Measurements from ENCODE around the gene DEPDC5.
"Not testable (repeated sequence)": the region's sequence is repeated elsewhere in the genome, so short reads cannot be mapped to it uniquely, and the experiment has no call there.

Gene DEPDC5

GRCh38 chr22:31790240-31790639 lies 36.4 kb downstream of the DEPDC5 start:
- no CpG with 5 or more reads among the region's 2 CpGs for WGBS (ENCODE audit: extremely low coverage, insufficient coverage, low lambda C conversion rate)
- Histone ChIP-seq H3K27me3 (ENCODE audit: insufficient read depth, low read length, poor library complexity) (no peaks in the 10 kb centered on the region), H2BK120ac (ENCODE audit: low read depth, low read length) (no peak overlapping the region), H3K79me1 (ENCODE audit: low read length) (no peaks in the 10 kb centered on the region), H2BK5ac (ENCODE audit: low read length) (no peak overlapping the region), H3K36me3 (ENCODE audit: control insufficient read depth, insufficient read depth, low read length) (no peaks in the 10 kb centered on the region), H3K27ac (ENCODE audit: low read depth, low read length) (no peak overlapping the region), H3K56ac (ENCODE audit: low read length) (no peak overlapping the region), H3K18ac (ENCODE audit: low read length) (no peak overlapping the region), H3K79me2 (ENCODE audit: control insufficient read depth, insufficient read depth, low read length) (no peaks in the 10 kb centered on the region), H3K4me3 (ENCODE audit: low read length) (no peak overlapping the region), H3K4me1 (ENCODE audit: control insufficient read depth, low read depth, low read length) (no peaks in the 10 kb centered on the region), H2BK15ac (replicated peaks; ENCODE audit: low read depth) (no peak overlapping the region), H3K9ac (ENCODE audit: low read length) (no peak overlapping the region), H4K5ac (ENCODE audit: low read length) (no peak overlapping the region), H3K4me2 (ENCODE audit: low read length) (no peak overlapping the region), H2AK5ac (ENCODE audit: low read length) (no peak overlapping the region), H4K8ac (ENCODE audit: low read depth, low read length) (no peak overlapping the region), H3K23ac (ENCODE audit: low read length) (no peak overlapping the region), H3K4ac (ENCODE audit: low read depth, low read length) (no peak overlapping the region)
- DNase-seq = no peak

- whole genome bisulfite sequencing (ENCODE audit: extremely low coverage, insufficient coverage, low lambda C conversion rate) = no CpG with 5 or more reads among the region's 8 CpGs
- not testable (repeated sequence) for H3K36me3 ChIP-seq (ENCODE audit: control insufficient read depth, insufficient read depth, low read length); H2BK5ac ChIP-seq (ENCODE audit: low read length); H3K18ac ChIP-seq (ENCODE audit: low read length); H4K5ac ChIP-seq (ENCODE audit: low read length); H3K27ac ChIP-seq (ENCODE audit: low read depth, low read length); H3K23ac ChIP-seq (ENCODE audit: low read length); H3K56ac ChIP-seq (ENCODE audit: low read length); H3K9ac ChIP-seq (ENCODE audit: low read length); H4K8ac ChIP-seq (ENCODE audit: low read depth, low read length); H3K4me1 ChIP-seq (ENCODE audit: control insufficient read depth, low read depth, low read length); H3K4me3 ChIP-seq (ENCODE audit: low read length); H2AK5ac ChIP-seq (ENCODE audit: low read length); H3K27me3 ChIP-seq (ENCODE audit: insufficient read depth, low read length, poor library complexity); H3K4me2 ChIP-seq (ENCODE audit: low read length); DNase-seq; H3K79me1 ChIP-seq (ENCODE audit: low read length); H2BK120ac ChIP-seq (ENCODE audit: low read depth, low read length); H3K4ac ChIP-seq (ENCODE audit: low read depth, low read length); H3K79me2 ChIP-seq (ENCODE audit: control insufficient read depth, insufficient read depth, low read length); H2BK15ac ChIP-seq (replicated peaks; ENCODE audit: low read depth)
Observed at GRCh38 chr22:31799358-31799757, 45.5 kb downstream of the DEPDC5 start.

GRCh38 chr22:31800065-31800464 lies 46.2 kb downstream of the DEPDC5 start:
- no peaks in the 10 kb centered on the region for H3K36me3 ChIP-seq (ENCODE audit: control insufficient read depth, insufficient read depth, low read length)

GRCh38 chr22:31800861-31801260 lies 47.0 kb downstream of the DEPDC5 start:
- H3K36me3 ChIP-seq (ENCODE audit: control insufficient read depth, insufficient read depth, low read length) = not testable (repeated sequence)

More at GRCh38 chr22:31800065-31800464, 46.2 kb downstream of the DEPDC5 start:
- no peaks in the 10 kb centered on the region for H3K4me1 ChIP-seq (ENCODE audit: control insufficient read depth, low read depth, low read length)
- no peak overlapping the region for H2BK15ac ChIP-seq (replicated peaks; ENCODE audit: low read depth)
- no peak overlapping the region for H2AK5ac ChIP-seq (ENCODE audit: low read length)
- H3K18ac ChIP-seq (ENCODE audit: low read length) = no peak overlapping the region
- no peak overlapping the region for H3K4me2 ChIP-seq (ENCODE audit: low read length)
- H4K8ac ChIP-seq (ENCODE audit: low read depth, low read length) = no peak overlapping the region
- no peak overlapping the region for H2BK120ac ChIP-seq (ENCODE audit: low read depth, low read length)
- no peak overlapping the region for H3K4ac ChIP-seq (ENCODE audit: low read depth, low read length)
- H3K27ac ChIP-seq (ENCODE audit: low read depth, low read length) = no peak overlapping the region
- no peak overlapping the region for H3K9ac ChIP-seq (ENCODE audit: low read length)
- H3K4me3 ChIP-seq (ENCODE audit: low read length) = no peak overlapping the region
- H2BK5ac ChIP-seq (ENCODE audit: low read length) = no peak overlapping the region
- H3K27me3 ChIP-seq (ENCODE audit: insufficient read depth, low read length, poor library complexity) = no peaks in the 10 kb centered on the region
- no peaks in the 10 kb centered on the region for H3K79me2 ChIP-seq (ENCODE audit: control insufficient read depth, insufficient read depth, low read length)
- H3K79me1 ChIP-seq (ENCODE audit: low read length) = no peaks in the 10 kb centered on the region
- H4K5ac ChIP-seq (ENCODE audit: low read length) = no peak overlapping the region
- no peak overlapping the region for H3K56ac ChIP-seq (ENCODE audit: low read length)
- DNase-seq = peak; percentile 45
- H3K23ac ChIP-seq (ENCODE audit: low read length) = no peak overlapping the region

GRCh38 chr22:31802575-31802974 lies 48.8 kb downstream of the DEPDC5 start:
- Histone ChIP-seq H3K23ac (ENCODE audit: low read length) (no peak overlapping the region), H3K36me3 (ENCODE audit: control insufficient read depth, insufficient read depth, low read length) (no peaks in the 10 kb centered on the region), H3K27ac (ENCODE audit: low read depth, low read length) (no peak overlapping the region), H3K27me3 (ENCODE audit: insufficient read depth, low read length, poor library complexity) (no peaks in the 10 kb centered on the region), H3K56ac (ENCODE audit: low read length) (no peak overlapping the region), H2BK5ac (ENCODE audit: low read length) (no peak overlapping the region), H4K8ac (ENCODE audit: low read depth, low read length) (no peak overlapping the region), H3K4me2 (ENCODE audit: low read length) (no peak overlapping the region), H4K5ac (ENCODE audit: low read length) (no peak overlapping the region), H3K4ac (ENCODE audit: low read depth, low read length) (no peak overlapping the region), H3K4me3 (ENCODE audit: low read length) (no peak overlapping the region), H3K4me1 (ENCODE audit: control insufficient read depth, low read depth, low read length) (no peaks in the 10 kb centered on the region), H3K9ac (ENCODE audit: low read length) (no peak overlapping the region), H3K79me1 (ENCODE audit: low read length) (no peaks in the 10 kb centered on the region), H2AK5ac (ENCODE audit: low read length) (no peak overlapping the region), H2BK120ac (ENCODE audit: low read depth, low read length) (no peak overlapping the region), H2BK15ac (replicated peaks; ENCODE audit: low read depth) (no peak overlapping the region), H3K79me2 (ENCODE audit: control insufficient read depth, insufficient read depth, low read length) (no peaks in the 10 kb centered on the region), H3K18ac (ENCODE audit: low read length) (no peak overlapping the region)
- WGBS (ENCODE audit: extremely low coverage, insufficient coverage, low lambda C conversion rate) = no CpG with 5 or more reads among the region's 7 CpGs
- DNase-seq = no peak

More at GRCh38 chr22:31800861-31801260, 47.0 kb downstream of the DEPDC5 start:
- not testable (repeated sequence) for H3K79me1 ChIP-seq (ENCODE audit: low read length); H3K27me3 ChIP-seq (ENCODE audit: insufficient read depth, low read length, poor library complexity); H2BK120ac ChIP-seq (ENCODE audit: low read depth, low read length); H3K56ac ChIP-seq (ENCODE audit: low read length); H2BK5ac ChIP-seq (ENCODE audit: low read length); H3K23ac ChIP-seq (ENCODE audit: low read length); H3K18ac ChIP-seq (ENCODE audit: low read length); H3K9ac ChIP-seq (ENCODE audit: low read length); H3K4me1 ChIP-seq (ENCODE audit: control insufficient read depth, low read depth, low read length); DNase-seq; H3K4me3 ChIP-seq (ENCODE audit: low read length); H3K27ac ChIP-seq (ENCODE audit: low read depth, low read length); H3K4ac ChIP-seq (ENCODE audit: low read depth, low read length); H3K79me2 ChIP-seq (ENCODE audit: control insufficient read depth, insufficient read depth, low read length); H4K8ac ChIP-seq (ENCODE audit: low read depth, low read length); H2BK15ac ChIP-seq (replicated peaks; ENCODE audit: low read depth); H4K5ac ChIP-seq (ENCODE audit: low read length); H2AK5ac ChIP-seq (ENCODE audit: low read length); H3K4me2 ChIP-seq (ENCODE audit: low read length)
- whole genome bisulfite sequencing (ENCODE audit: extremely low coverage, insufficient coverage, low lambda C conversion rate) = no CpG with 5 or more reads among the region's 6 CpGs

- Histone ChIP-seq H3K9ac (ENCODE audit: low read length) (no peak overlapping the region), H3K4me1 (ENCODE audit: control insufficient read depth, low read depth, low read length) (no peaks in the 10 kb centered on the region), H4K5ac (ENCODE audit: low read length) (no peak overlapping the region), H3K27me3 (ENCODE audit: insufficient read depth, low read length, poor library complexity) (no peaks in the 10 kb centered on the region), H4K8ac (ENCODE audit: low read depth, low read length) (no peak overlapping the region), H2BK15ac (replicated peaks; ENCODE audit: low read depth) (no peak overlapping the region), H3K27ac (ENCODE audit: low read depth, low read length) (no peak overlapping the region), H3K79me1 (ENCODE audit: low read length) (no peaks in the 10 kb centered on the region), H3K56ac (ENCODE audit: low read length) (no peak overlapping the region), H3K23ac (ENCODE audit: low read length) (no peak overlapping the region), H3K4ac (ENCODE audit: low read depth, low read length) (no peak overlapping the region), H3K79me2 (ENCODE audit: control insufficient read depth, insufficient read depth, low read length) (no peaks in the 10 kb centered on the region), H3K18ac (ENCODE audit: low read length) (no peak overlapping the region), H3K4me2 (ENCODE audit: low read length) (no peak overlapping the region), H2BK120ac (ENCODE audit: low read depth, low read length) (no peak overlapping the region), H3K4me3 (ENCODE audit: low read length) (no peak overlapping the region), H2AK5ac (ENCODE audit: low read length) (no peak overlapping the region), H2BK5ac (ENCODE audit: low read length) (no peak overlapping the region), H3K36me3 (ENCODE audit: control insufficient read depth, insufficient read depth, low read length) (no peaks in the 10 kb centered on the region)
- no CpG with 5 or more reads among the region's 4 CpGs for WGBS (ENCODE audit: extremely low coverage, insufficient coverage, low lambda C conversion rate)
- DNase-seq = no peak
Observed at GRCh38 chr22:31806751-31807150, 52.9 kb downstream of the DEPDC5 start.
